CD4-positive, alpha-beta memory T cell (primary cell): ENCODE data around the gene POLR3C. TPM values are rescaled to one million over a fixed set of nuclear protein-coding genes. Genes with fewer than 3 reads are reported as not detected.
"Not testable (repeated sequence)": the region's sequence is repeated elsewhere in the genome, so short reads cannot be mapped to it uniquely, and the experiment has no call there.

ENCODE experiments used
- CTCF ChIA-PET: fragments of 350-600 bp; sonication (Branson Sonifier 250); formaldehyde crosslinking; loops from one replicate; lab custom pipeline; 2021; ENCODE audit warnings: inconsistent platforms; ENCODE audit not compliant: partially characterized antibody; lab: Charles Lee
- POLR2A ChIA-PET: fragments of 350-600 bp; sonication (Branson Sonifier 250); formaldehyde crosslinking; loops from one replicate; lab custom pipeline; 2021; ENCODE audit not compliant: partially characterized antibody; lab: Charles Lee
- DNase-seq, 5 donors: peaks; one replicate each; pipeline versions ENCODE4 v3.0.0 to v3.0.0-alpha.2; 2020 to 2022; ENCODE audit warnings: mixed read lengths in 1 of 5
- H3K27ac ChIP-seq: one replicate; pipeline ENCODE4 v1.7.0; 2013; ENCODE audit warnings: low read depth, low read length
- H3K27me3 ChIP-seq: 2 replicates; pipeline ENCODE4 v1.7.0; 2013; ENCODE audit warnings: mild to moderate bottlenecking, low read length, moderate library complexity; ENCODE audit not compliant: insufficient read depth
- H3K36me3 ChIP-seq: 2 replicates; pipeline ENCODE4 v1.7.0; 2013; ENCODE audit warnings: mild to moderate bottlenecking, low read length, moderate library complexity; ENCODE audit not compliant: insufficient read depth
- H3K4me1 ChIP-seq: 2 replicates; pipeline ENCODE4 v1.7.0; 2013; ENCODE audit warnings: mild to moderate bottlenecking, low read length, moderate library complexity; ENCODE audit not compliant: insufficient read depth
- H3K4me3 ChIP-seq, 2 donors: one replicate each; pipeline ENCODE4 v1.7.0; 2013; ENCODE audit warnings: low read length in 2 of 2, mild to moderate bottlenecking in 1 of 2
- H3K9me3 ChIP-seq, 2 donors: one replicate each; pipeline ENCODE4 v1.7.0; 2013; ENCODE audit warnings: low read length in 2 of 2, control low read depth in 1 of 2; ENCODE audit not compliant: control insufficient read depth in 1 of 2
- H3K27ac Mint-ChIP-seq, 7 donors: one replicate each; pipeline ENCODE4 v1.8.0; 2020 to 2021; ENCODE audit warnings: mixed read lengths in 7 of 7, mild to moderate bottlenecking in 6 of 7, inconsistent platforms in 3 of 7, moderate library complexity in 3 of 7
- H3K27me3 Mint-ChIP-seq, 2 donors: one replicate each; pipeline ENCODE4 v1.8.0; 2020 to 2021; ENCODE audit warnings: mixed read lengths in 2 of 2
- H3K36me3 Mint-ChIP-seq, 2 donors: one replicate each; pipeline ENCODE4 v1.8.0; 2020 to 2021; ENCODE audit warnings: mixed read lengths in 2 of 2, inconsistent platforms in 1 of 2, mild to moderate bottlenecking in 1 of 2
- H3K4me1 Mint-ChIP-seq, 4 donors: one replicate each; pipeline ENCODE4 v1.8.0; 2020 to 2021; ENCODE audit warnings: mixed read lengths in 4 of 4, mild to moderate bottlenecking in 1 of 4
- H3K4me3 Mint-ChIP-seq, 8 donors: one replicate each; pipeline ENCODE4 v1.8.0; 2020 to 2021; ENCODE audit warnings: mixed read lengths in 8 of 8, mild to moderate bottlenecking in 7 of 8, moderate library complexity in 6 of 8, inconsistent platforms in 3 of 8
- H3K9me3 Mint-ChIP-seq, 8 donors: one replicate each; pipeline ENCODE4 v1.8.0; 2020 to 2021; ENCODE audit warnings: mixed read lengths in 8 of 8, mild to moderate bottlenecking in 5 of 8, inconsistent platforms in 3 of 8, moderate library complexity in 1 of 8
- intact Hi-C: fragments of 100-400 bp; cut with micrococcal nuclease; formaldehyde crosslinking; loops from one replicate; pipeline ENCODE4 v1.15.1; 2023
- polyA plus RNA-seq, 2 donors: library from polyadenylated mRNA; unstranded; fragments of 300-500 nt; fragmentation: Illumina TruSeq; gene quantifications; one replicate each; pipeline ENCODE4 v1.2.3, GENCODE V29; 2021
- total RNA-seq, 2 experiments: library from RNA; stranded (reverse); gene quantifications; one replicate each; pipeline ENCODE4 v1.2.3, GENCODE V29; 2021

POLR3C gene
- total and polyA plus RNA-seq, 4 experiments from 2014 or later, result 43.5 to 52.0 (median 44.2) TPM

- Histone ChIP-seq H3K9me3 (no peaks in the 10 kb centered on the region), H3K36me3 (no peaks in the 10 kb centered on the region), H3K27ac (no peak overlapping the region), H3K4me1 (peaks cover 16% of the 10 kb centered on the region), H3K4me3 (no peak overlapping the region), H3K27me3 (no peaks in the 10 kb centered on the region)
- intact Hi-C loops, result no loop called here
- Mint-ChIP-seq H3K4me1 (peaks cover 20 to 26% (median 22%) of the 10 kb centered on the region in 4 donors), H3K27ac (peak overlapping the region in 5 of 7 donors; percentile 17 to 62 (median 50)), H3K27me3 (no peaks in the 10 kb centered on the region), H3K36me3 (peaks cover 25 to 47% of the 10 kb centered on the region in 2 donors), H3K9me3 (no peaks in the 10 kb centered on the region), H3K4me3 (peak overlapping the region in 3 of 8 donors; percentile 0 to 44 (median 29))
- DNase-seq, result no peak
- ChIA-PET POLR2A (no interaction called here), CTCF (no interaction called here)
Observed at GRCh38 chr1:145786271-145786670, 37.7 kb upstream of the POLR3C start.

- intact Hi-C loops, result no loop called here
- Histone ChIP-seq H3K27ac (no peak overlapping the region), H3K4me3 (no peak overlapping the region), H3K27me3 (no peaks in the 10 kb centered on the region), H3K9me3 (no peaks in the 10 kb centered on the region), H3K4me1 (peaks cover 16% of the 10 kb centered on the region), H3K36me3 (peaks cover 2% of the 10 kb centered on the region)
- ChIA-PET CTCF (interaction anchor here (2.4 kb wide), 1 partner anchor 57 kb away, joined by 6 read pairs; the partner anchor contains the start of gene NUDT17), POLR2A (no interaction called here)
- no peaks in the 10 kb centered on the region for H3K9me3 Mint-ChIP-seq
- H3K36me3 Mint-ChIP-seq, result peaks cover 27 to 42% of the 10 kb centered on the region in 2 donors
- no peak overlapping the region for H3K27ac Mint-ChIP-seq
- H3K4me3 Mint-ChIP-seq, result no peak overlapping the region
- H3K27me3 Mint-ChIP-seq, result no peaks in the 10 kb centered on the region
- no peak for DNase-seq
- H3K4me1 Mint-ChIP-seq, result peaks cover 20 to 33% (median 25%) of the 10 kb centered on the region in 4 donors
Observed at GRCh38 chr1:145788580-145788979, 35.4 kb upstream of the POLR3C start.

- H3K27me3 Mint-ChIP-seq, H3K4me3 Mint-ChIP-seq, H3K4me1 ChIP-seq, H3K9me3 Mint-ChIP-seq, DNase-seq, H3K36me3 ChIP-seq, CTCF ChIA-PET, H3K4me3 ChIP-seq, POLR2A ChIA-PET, H3K27ac ChIP-seq, H3K27ac Mint-ChIP-seq, intact Hi-C loops, H3K27me3 ChIP-seq: not testable (repeated sequence)
- peaks cover 0 to 10% of the 10 kb centered on the region in 2 donors for H3K9me3 ChIP-seq
- Mint-ChIP-seq H3K4me1 (peaks cover 9 to 22% (median 14%) of the 10 kb centered on the region in 4 donors), H3K36me3 (peaks cover 35 to 42% of the 10 kb centered on the region in 2 donors)
Observed at GRCh38 chr1:145791860-145792259, 32.1 kb upstream of the POLR3C start.

DNA sequence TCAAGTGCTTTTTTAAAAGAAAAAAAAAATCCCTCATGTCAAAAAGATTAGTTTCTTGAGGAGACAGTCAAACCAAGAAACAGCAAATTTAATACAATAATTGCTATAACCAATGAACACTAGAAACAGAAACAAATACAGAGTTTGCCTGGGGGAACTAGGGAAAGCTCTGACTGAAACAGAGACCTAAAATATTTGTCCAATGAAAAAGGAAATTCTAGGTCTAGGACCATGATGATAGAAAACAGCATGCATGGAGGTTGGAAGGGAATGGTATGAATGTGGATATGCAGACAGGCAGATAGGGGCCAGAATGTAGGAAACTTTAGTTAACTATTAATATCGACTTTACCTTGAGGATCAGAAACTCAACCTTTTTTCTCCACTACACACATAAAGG lies 31.5 kb upstream of the POLR3C start:
- Mint-ChIP-seq H3K36me3 (peaks cover 38 to 47% of the 10 kb centered on the region in 2 donors), H3K4me3 (no peak overlapping the region), H3K27me3 (no peaks in the 10 kb centered on the region), H3K4me1 (peaks cover 7 to 24% (median 14%) of the 10 kb centered on the region in 4 donors), H3K9me3 (peaks cover 2 to 15% (median 12%) of the 10 kb centered on the region in 8 donors), H3K27ac (no peak overlapping the region)
- H3K27ac ChIP-seq, result no peak overlapping the region
- H3K27me3 ChIP-seq, result no peaks in the 10 kb centered on the region
- peaks cover 3% of the 10 kb centered on the region for H3K36me3 ChIP-seq
- DNase-seq, result no peak
- intact Hi-C loops, result no loop called here
- CTCF ChIA-PET, result no interaction called here
- peaks cover 0 to 16% of the 10 kb centered on the region in 2 donors for H3K9me3 ChIP-seq
- H3K4me1 ChIP-seq, result no peaks in the 10 kb centered on the region
- H3K4me3 ChIP-seq, result no peak overlapping the region
- POLR2A ChIA-PET, result no interaction called here

DNA sequence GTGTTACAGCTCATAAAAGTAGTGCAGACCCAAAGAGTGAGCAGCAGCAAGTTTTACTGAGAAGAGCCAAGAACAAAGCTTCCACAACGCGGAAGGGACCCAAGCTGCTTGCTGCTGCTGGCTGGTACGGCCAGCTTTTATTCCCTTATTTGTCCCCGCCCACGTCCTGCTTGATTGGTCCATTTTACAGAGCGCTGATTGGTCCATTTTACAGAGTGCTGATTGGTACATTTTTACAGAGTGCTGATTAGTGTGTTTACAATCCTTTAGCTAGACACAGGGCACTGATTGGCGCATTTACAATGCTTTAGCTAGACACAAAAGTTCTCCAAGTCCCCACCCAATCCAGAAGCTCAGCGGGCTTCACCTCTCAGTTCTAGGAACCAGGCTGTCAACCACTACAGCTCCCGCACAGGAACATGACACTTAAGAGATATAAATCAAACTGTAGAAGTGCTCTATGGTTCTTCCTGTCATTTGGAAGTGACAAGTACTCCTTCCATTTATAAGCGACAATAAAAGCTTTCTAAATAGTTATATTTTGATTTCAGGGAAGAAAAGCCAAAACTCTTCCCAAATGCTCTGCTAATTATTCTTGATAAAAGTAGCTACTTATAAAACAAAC lies 28.6 kb upstream of the POLR3C start:
- Mint-ChIP-seq H3K4me3 (no peak overlapping the region), H3K27me3 (no peaks in the 10 kb centered on the region), H3K9me3 (peaks cover 2 to 23% (median 17%) of the 10 kb centered on the region in 8 donors), H3K4me1 (peaks cover 10 to 21% (median 20%) of the 10 kb centered on the region in 4 donors), H3K27ac (peak overlapping the region in 1 of 7 donors; percentile 13), H3K36me3 (peaks cover 41 to 63% of the 10 kb centered on the region in 2 donors)
- Histone ChIP-seq H3K27ac (no peak overlapping the region), H3K4me1 (no peaks in the 10 kb centered on the region), H3K36me3 (peaks cover 3% of the 10 kb centered on the region), H3K9me3 (peaks cover 0 to 18% of the 10 kb centered on the region in 2 donors), H3K27me3 (no peaks in the 10 kb centered on the region), H3K4me3 (no peak overlapping the region)
- intact Hi-C loops, result no loop called here
- POLR2A ChIA-PET, result no interaction called here
- DNase-seq, result peak in 1 of 5 donors; percentile 28
- CTCF ChIA-PET, result no interaction called here

DNA sequence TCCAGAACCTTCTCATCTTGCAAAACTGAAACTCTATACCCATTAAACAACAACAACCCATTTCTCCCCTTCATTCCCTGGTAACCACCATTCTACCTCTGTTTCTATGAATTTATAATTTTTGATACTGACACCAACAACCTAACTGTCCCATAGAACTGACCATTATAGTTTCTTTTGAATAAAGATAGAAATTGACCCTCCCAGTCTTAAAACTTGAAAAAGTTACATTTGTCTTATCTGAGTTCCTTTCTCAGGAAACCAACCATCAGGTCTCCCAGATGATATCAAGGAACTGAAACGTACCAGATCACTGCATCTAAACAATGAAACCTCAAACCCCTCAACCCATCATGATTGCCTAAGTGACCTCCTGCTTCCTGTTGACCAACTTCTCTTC lies 27.2 kb upstream of the POLR3C start:
- H3K36me3 ChIP-seq, result peaks cover 3% of the 10 kb centered on the region
- no peak for DNase-seq
- intact Hi-C loops, result no loop called here
- no peaks in the 10 kb centered on the region for H3K4me1 ChIP-seq
- Mint-ChIP-seq H3K4me1 (peaks cover 15 to 28% (median 24%) of the 10 kb centered on the region in 4 donors), H3K27ac (peak overlapping the region in 2 of 7 donors; percentile 16 to 39), H3K4me3 (peak overlapping the region in 1 of 8 donors; percentile 10), H3K9me3 (peaks cover 2 to 23% (median 17%) of the 10 kb centered on the region in 8 donors), H3K36me3 (peaks cover 43 to 66% of the 10 kb centered on the region in 2 donors), H3K27me3 (no peaks in the 10 kb centered on the region)
- H3K27me3 ChIP-seq, result no peaks in the 10 kb centered on the region
- POLR2A ChIA-PET, result no interaction called here
- no peak overlapping the region for H3K27ac ChIP-seq
- no peak overlapping the region for H3K4me3 ChIP-seq
- CTCF ChIA-PET, result interaction anchor here (1.0 kb wide), 1 partner anchor 9 kb away, joined by 3 read pairs; no protein-coding TSS in a partner anchor
- H3K9me3 ChIP-seq, result peaks cover 0 to 18% of the 10 kb centered on the region in 2 donors

DNA sequence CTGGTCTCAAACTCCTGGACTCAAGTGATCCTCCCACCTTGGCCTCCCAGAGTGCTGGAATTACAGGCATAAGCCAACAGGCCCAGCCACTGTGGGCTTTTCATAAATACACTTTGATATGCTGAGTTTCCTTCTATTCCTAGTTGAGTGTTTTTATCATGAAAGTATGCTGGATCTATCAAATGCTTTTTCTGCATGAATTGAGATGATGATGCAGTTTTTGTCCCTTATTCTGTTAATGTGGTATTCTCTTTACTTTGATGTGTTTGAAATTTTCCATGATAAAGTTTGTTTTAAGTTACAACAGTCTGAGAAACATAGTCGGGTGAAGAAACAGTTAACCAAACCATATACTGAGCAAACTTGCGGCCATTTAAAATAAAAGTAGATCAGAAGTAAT lies 24.2 kb upstream of the POLR3C start:
- Histone ChIP-seq H3K27me3 (no peaks in the 10 kb centered on the region), H3K4me1 (no peaks in the 10 kb centered on the region), H3K36me3 (no peaks in the 10 kb centered on the region), H3K27ac (no peak overlapping the region), H3K9me3 (peaks cover 0 to 18% of the 10 kb centered on the region in 2 donors), H3K4me3 (no peak overlapping the region)
- DNase-seq, result no peak
- intact Hi-C loops, result no loop called here
- Mint-ChIP-seq H3K36me3 (peaks cover 33 to 50% of the 10 kb centered on the region in 2 donors), H3K9me3 (peaks cover 2 to 23% (median 17%) of the 10 kb centered on the region in 8 donors), H3K4me1 (peaks cover 26 to 48% (median 39%) of the 10 kb centered on the region in 4 donors), H3K4me3 (no peak overlapping the region), H3K27ac (no peak overlapping the region), H3K27me3 (no peaks in the 10 kb centered on the region)
- CTCF ChIA-PET, result no interaction called here
- POLR2A ChIA-PET, result no interaction called here
